Chondrocyte (in vitro differentiated cells): ENCODE data around the gene CDK14. TPM values are rescaled to one million over a fixed set of nuclear protein-coding genes. Genes with fewer than 3 reads are reported as not detected.
A peak's percentile ranks its signal among the peaks of the same experiment; 100 is the strongest.

Experiments used
- DNase-seq: peaks from one replicate; pipeline ENCODE4 v3.0.0; 2021; ENCODE audit warnings: mixed read lengths, low spot score
- H3K27ac Mint-ChIP-seq: one replicate; pipeline ENCODE4 v1.8.0; 2021; ENCODE audit warnings: mild to moderate bottlenecking, moderate library complexity, mixed read lengths; ENCODE audit not compliant: unreplicated experiment
- H3K27me3 Mint-ChIP-seq: 2 replicates; pipeline ENCODE4 v1.8.0; 2021; ENCODE audit warnings: low read depth, mixed read lengths
- H3K36me3 Mint-ChIP-seq: 2 replicates; pipeline ENCODE4 v1.8.0; 2021; ENCODE audit warnings: low read depth, mixed read lengths
- H3K4me1 Mint-ChIP-seq: 2 replicates; pipeline ENCODE4 v1.8.0; 2021; ENCODE audit warnings: low read depth, mild to moderate bottlenecking, mixed read lengths
- H3K4me3 Mint-ChIP-seq: one replicate; pipeline ENCODE4 v1.8.0; 2021; ENCODE audit warnings: mild to moderate bottlenecking, moderate library complexity, mixed read lengths; ENCODE audit not compliant: unreplicated experiment
- H3K9me3 Mint-ChIP-seq: 2 replicates; pipeline ENCODE4 v1.8.0; 2021; ENCODE audit warnings: low read depth, mixed read lengths
- total RNA-seq: library from RNA; stranded (reverse); gene quantifications from 3 replicates; pipeline ENCODE4 v1.2.1, GENCODE V29; 2021
- TF ChIP-seq, protein P1 (sequence below): fragments of 200-600 bp; sonication (generic); IDR thresholded peaks from 2 replicates; pipeline ENCODE4 v1.5.0; 2021; ENCODE audit warnings: antibody characterized with exemption, mild to moderate bottlenecking, moderate library complexity

Gene CDK14
- total RNA-seq, 1 donor from 2014 or later, result 61.4 TPM

DNA sequence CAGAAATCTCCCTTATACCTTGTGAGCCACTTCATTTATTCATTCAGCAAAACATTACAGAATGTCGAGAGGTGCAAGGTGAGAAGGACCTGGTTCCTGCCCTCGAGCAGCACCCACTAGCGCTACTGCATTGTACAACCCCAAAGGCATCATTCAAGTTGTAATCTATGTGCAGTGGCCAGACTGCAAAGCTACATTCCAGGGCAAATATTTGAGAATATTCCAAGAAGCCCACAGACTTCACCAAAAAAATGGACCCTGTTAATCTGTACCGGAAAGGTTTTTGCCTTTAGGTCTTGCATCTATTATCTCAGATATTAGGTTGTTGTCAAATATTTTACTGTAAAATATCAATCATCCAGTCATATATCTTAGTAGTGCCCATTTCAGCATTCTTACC lies 372.8 kb downstream of the CDK14 start:
- H3K27ac Mint-ChIP-seq, result no peak overlapping the region
- H3K9me3 Mint-ChIP-seq, result peaks cover 4% of the 10 kb centered on the region
- H3K27me3 Mint-ChIP-seq, result no peaks in the 10 kb centered on the region
- H3K36me3 Mint-ChIP-seq, result peaks cover 10% of the 10 kb centered on the region
- DNase-seq, result no peak
- H3K4me1 Mint-ChIP-seq, result peaks cover 27% of the 10 kb centered on the region
- no peak overlapping the region for H3K4me3 Mint-ChIP-seq
- TF ChIP-seq, protein P1, sequence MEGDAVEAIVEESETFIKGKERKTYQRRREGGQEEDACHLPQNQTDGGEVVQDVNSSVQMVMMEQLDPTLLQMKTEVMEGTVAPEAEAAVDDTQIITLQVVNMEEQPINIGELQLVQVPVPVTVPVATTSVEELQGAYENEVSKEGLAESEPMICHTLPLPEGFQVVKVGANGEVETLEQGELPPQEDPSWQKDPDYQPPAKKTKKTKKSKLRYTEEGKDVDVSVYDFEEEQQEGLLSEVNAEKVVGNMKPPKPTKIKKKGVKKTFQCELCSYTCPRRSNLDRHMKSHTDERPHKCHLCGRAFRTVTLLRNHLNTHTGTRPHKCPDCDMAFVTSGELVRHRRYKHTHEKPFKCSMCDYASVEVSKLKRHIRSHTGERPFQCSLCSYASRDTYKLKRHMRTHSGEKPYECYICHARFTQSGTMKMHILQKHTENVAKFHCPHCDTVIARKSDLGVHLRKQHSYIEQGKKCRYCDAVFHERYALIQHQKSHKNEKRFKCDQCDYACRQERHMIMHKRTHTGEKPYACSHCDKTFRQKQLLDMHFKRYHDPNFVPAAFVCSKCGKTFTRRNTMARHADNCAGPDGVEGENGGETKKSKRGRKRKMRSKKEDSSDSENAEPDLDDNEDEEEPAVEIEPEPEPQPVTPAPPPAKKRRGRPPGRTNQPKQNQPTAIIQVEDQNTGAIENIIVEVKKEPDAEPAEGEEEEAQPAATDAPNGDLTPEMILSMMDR, result no peak

DNA sequence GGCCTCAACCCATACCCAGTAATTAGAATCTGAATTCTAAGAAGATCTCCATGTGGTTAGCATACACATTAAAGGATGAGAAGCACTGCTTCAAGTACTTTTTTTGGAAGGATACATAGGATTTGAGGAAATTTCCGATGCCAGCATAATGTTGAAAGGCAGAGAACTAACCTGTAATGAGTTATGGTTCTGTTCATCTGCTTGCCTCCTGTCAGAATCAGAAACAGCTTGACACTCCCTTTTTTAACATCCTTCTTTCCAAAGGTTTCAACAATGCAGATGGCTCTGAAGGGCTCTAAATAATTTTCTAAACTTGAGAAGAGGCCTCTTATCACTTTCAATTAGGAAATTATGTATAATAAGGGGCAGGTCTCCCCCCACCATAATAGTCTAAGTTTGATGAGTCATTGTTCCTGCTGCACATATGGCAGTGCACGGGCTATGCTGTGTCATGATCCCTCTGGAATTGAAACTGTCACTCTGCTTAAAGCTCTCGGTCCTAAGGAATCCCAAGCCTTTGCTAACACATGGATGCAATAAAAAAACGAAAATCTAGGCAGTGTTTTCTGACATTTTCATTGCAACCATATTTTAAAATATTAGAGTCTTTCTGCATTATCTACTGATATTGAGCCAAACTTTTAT lies 376.9 kb downstream of the CDK14 start:
- no peak for DNase-seq
- Mint-ChIP-seq H3K27me3 (no peaks in the 10 kb centered on the region), H3K9me3 (peaks cover 20% of the 10 kb centered on the region), H3K27ac (peak overlapping the region; percentile 22), H3K36me3 (peaks cover 6% of the 10 kb centered on the region), H3K4me3 (no peak overlapping the region), H3K4me1 (peaks cover 27% of the 10 kb centered on the region)
- TF ChIP-seq, protein P1, result no peak

DNA sequence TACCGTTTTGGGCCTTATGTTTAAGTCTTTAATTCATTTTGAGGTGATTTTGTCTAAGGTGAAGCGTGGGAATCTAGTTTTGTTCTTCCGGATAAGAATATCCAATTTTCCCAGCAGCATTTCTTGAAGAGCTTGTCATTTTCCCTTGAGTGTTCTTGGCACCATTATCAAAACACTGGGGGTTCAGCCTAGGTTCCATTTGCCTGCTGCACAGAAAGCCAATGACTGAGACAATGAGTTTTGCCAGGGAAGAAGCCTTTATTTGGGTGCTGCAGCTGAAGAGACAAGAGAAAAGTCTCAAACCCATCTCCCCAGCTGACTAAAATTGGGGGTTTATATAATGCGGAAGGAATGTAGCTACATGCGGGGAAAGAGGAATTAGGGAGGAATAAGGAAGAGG lies 380.9 kb downstream of the CDK14 start:
- Mint-ChIP-seq H3K27ac (no peak overlapping the region), H3K4me1 (peaks cover 15% of the 10 kb centered on the region), H3K36me3 (peaks cover 10% of the 10 kb centered on the region), H3K9me3 (peaks cover 24% of the 10 kb centered on the region), H3K4me3 (no peak overlapping the region), H3K27me3 (no peaks in the 10 kb centered on the region)
- DNase-seq, result no peak
- TF ChIP-seq, protein P1, result no peak

DNA sequence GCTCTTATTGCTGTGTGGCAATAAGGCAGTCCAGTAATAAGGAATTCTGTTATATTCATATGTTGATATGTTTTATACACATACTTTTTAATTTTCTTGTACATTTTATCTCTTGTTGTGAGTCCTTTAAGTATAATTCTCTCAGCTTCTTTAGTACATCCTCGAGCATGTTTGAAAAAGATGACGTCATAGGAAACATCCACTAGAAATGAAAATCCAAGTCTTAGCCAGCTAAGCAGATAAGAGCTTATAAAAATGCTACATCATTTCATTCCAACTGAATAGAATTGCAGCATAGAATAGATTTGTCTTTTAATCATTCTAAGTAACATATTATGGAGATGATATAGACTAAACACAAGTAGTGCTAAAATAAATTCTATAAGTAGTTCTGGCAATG lies 384.4 kb downstream of the CDK14 start:
- peaks cover 5% of the 10 kb centered on the region for H3K4me1 Mint-ChIP-seq
- peaks cover 32% of the 10 kb centered on the region for H3K9me3 Mint-ChIP-seq
- DNase-seq, result no peak
- no peak overlapping the region for H3K27ac Mint-ChIP-seq
- peaks cover 27% of the 10 kb centered on the region for H3K36me3 Mint-ChIP-seq
- H3K27me3 Mint-ChIP-seq, result no peaks in the 10 kb centered on the region
- H3K4me3 Mint-ChIP-seq, result no peak overlapping the region
- TF ChIP-seq, protein P1, result no peak

DNA sequence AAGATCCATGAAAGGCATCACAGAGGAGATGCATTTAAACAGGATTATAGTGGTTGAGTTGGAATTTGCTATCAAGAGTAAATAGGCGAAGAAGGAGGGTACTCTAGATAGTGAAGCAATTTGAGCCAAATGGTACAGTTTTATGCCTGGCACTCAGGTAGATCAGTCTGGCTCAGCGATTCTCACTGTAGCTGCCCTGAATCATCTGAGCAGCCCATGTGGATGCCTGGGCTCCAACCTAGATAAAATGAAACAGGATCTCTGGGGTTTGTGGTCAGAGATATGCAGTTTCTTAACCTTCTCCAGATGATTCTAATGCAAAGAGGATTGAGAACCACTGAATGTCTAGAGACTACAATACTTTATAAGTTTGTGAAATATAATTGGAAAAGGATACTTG lies 386.1 kb downstream of the CDK14 start:
- no peak overlapping the region for H3K4me3 Mint-ChIP-seq
- peaks cover 26% of the 10 kb centered on the region for H3K36me3 Mint-ChIP-seq
- peaks cover 20% of the 10 kb centered on the region for H3K9me3 Mint-ChIP-seq
- no peak for DNase-seq
- TF ChIP-seq, protein P1, result no peak
- H3K27me3 Mint-ChIP-seq, result no peaks in the 10 kb centered on the region
- H3K27ac Mint-ChIP-seq, result no peak overlapping the region
- peaks cover 5% of the 10 kb centered on the region for H3K4me1 Mint-ChIP-seq
